Astrocyte of the spinal cord (primary cell): ENCODE data around the gene OLA1.

ENCODE experiments used
- DNase-seq: peaks from one replicate; pipeline ENCODE4 v3.0.0; 2011; ENCODE audit warnings: low read depth, low spot score
- H3K4me3 ChIP-seq: 2 replicates; pipeline ENCODE4 v1.5.1; 2011; ENCODE audit warnings: low read depth, mild to moderate bottlenecking, low read length, moderate library complexity
- in situ Hi-C: cut with HindIII; loops from 2 replicates; pipeline ENCODE4 v1.10.0; 2017; ENCODE audit warnings: low sequenced_read_pairs
- TF ChIP-seq, protein P1 (sequence below): IDR thresholded peaks from 2 replicates; pipeline ENCODE4 v1.5.1; 2012; ENCODE audit warnings: low read depth, mild to moderate bottlenecking, low read length, inconsistent platforms

Gene OLA1

DNA sequence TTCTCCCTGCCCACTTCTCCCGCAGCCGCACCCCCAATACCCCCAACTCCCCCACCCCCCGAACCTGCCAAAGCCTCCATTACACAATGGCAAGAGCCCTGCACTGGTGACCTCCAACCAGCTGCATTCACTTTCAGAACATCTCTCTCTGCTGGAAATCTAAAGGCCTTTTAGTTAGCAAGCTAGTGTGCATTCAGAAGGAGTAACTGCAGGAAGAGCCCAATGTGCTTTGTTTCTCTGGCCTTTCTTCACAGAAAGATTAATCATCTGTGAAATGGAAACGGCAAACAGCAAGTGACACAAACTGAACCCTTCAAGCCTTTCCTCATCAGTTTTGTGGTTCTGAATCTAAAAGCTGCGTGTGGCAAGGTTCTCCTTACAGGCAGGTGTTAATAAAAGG lies 124.2 kb downstream of the OLA1 start:
- TF ChIP-seq, protein P1, sequence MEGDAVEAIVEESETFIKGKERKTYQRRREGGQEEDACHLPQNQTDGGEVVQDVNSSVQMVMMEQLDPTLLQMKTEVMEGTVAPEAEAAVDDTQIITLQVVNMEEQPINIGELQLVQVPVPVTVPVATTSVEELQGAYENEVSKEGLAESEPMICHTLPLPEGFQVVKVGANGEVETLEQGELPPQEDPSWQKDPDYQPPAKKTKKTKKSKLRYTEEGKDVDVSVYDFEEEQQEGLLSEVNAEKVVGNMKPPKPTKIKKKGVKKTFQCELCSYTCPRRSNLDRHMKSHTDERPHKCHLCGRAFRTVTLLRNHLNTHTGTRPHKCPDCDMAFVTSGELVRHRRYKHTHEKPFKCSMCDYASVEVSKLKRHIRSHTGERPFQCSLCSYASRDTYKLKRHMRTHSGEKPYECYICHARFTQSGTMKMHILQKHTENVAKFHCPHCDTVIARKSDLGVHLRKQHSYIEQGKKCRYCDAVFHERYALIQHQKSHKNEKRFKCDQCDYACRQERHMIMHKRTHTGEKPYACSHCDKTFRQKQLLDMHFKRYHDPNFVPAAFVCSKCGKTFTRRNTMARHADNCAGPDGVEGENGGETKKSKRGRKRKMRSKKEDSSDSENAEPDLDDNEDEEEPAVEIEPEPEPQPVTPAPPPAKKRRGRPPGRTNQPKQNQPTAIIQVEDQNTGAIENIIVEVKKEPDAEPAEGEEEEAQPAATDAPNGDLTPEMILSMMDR: no peak
- no peak overlapping the region for H3K4me3 ChIP-seq
- no peak for DNase-seq
- in situ Hi-C loops: no loop called here

- DNase-seq: no peak
- in situ Hi-C loops: no loop called here
- no peak overlapping the region for H3K4me3 ChIP-seq
- TF ChIP-seq, protein P1: no peak
Measured at GRCh38 chr2:174122185-174122584, 126.1 kb downstream of the OLA1 start.

DNA sequence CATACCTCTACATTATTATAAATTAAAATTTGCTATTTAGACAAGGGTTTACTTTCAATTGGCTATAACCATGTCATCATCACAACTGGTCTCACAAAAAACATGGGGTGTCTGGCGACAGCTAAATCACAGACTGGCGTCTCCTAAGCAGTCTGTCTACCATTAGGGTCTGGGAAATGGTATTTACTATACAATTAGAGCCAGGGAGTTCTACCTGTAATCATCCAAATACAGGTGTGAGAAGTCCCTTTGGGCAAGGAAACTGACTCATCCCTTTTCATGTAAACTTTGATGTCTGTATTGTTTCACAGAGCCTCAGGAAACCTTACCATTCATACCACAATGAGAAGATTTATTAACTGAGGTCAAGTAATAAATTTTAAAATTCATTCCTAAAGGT lies 126.7 kb downstream of the OLA1 start:
- no peak for DNase-seq
- TF ChIP-seq, protein P1: no peak
- H3K4me3 ChIP-seq: no peak overlapping the region
- in situ Hi-C loops: no loop called here

GRCh38 chr2:174121175-174121574 lies 127.2 kb downstream of the OLA1 start:
- TF ChIP-seq, protein P1: no peak
- no peak overlapping the region for H3K4me3 ChIP-seq
- in situ Hi-C loops: no loop called here
- DNase-seq: peak; percentile 43

DNA sequence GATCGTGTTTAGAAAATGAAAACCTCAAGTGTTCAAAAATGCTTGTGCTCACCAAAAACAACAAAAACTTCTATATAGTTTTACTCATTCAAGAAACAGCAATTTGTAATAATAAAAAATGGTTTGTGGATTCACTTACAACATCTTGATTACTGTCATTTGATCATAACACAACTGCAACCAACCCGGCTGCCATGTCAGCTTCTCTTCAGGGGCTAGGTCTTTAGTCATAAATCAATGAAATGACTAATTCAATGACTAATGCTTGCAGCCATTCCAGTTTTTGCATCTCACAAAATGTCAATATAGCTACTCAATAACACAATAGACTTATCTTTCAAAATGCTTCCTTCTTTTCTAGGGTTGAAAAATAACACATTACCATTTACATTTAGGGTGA lies 128.0 kb downstream of the OLA1 start:
- DNase-seq: peak; percentile 25
- TF ChIP-seq, protein P1: no peak
- in situ Hi-C loops: no loop called here
- H3K4me3 ChIP-seq: no peak overlapping the region

GRCh38 chr2:174117951-174118930 lies 130.1 kb downstream of the OLA1 start:
- in situ Hi-C loops: no loop called here
- H3K4me3 ChIP-seq: no peak overlapping the region
- peak; percentile 76 for DNase-seq
- TF ChIP-seq, protein P1: no peak
